ENCODE data around the gene LRP1-AS. TPM values are rescaled to one million over a fixed set of nuclear protein-coding genes. Genes with fewer than 3 reads are reported as not detected.
A peak's percentile ranks its signal among the peaks of the same experiment; 100 is the strongest.

LRP1-AS gene
- total RNA-seq, 2 donors from 2014 or later, result not detected

- peak; percentile 0 for DNase-seq (ENCODE audit: low spot score)
- intact Hi-C loops (cut with DNase I), result loop anchor here (5.0 to 10.0 kb wide), 2 partner anchors 42 to 45 kb away; no protein-coding TSS in a partner anchor
Observed at GRCh38 chr12:57109207-57110103, 38.0 kb downstream of the LRP1-AS start.

GRCh38 chr12:57107456-57108155, 39.8 kb downstream of the LRP1-AS start:
- DNase-seq (ENCODE audit: low spot score), result peak; percentile 58
- intact Hi-C loops (cut with DNase I), result no loop called here

GRCh38 chr12:57106021-57106708, 41.3 kb downstream of the LRP1-AS start:
- intact Hi-C loops (cut with DNase I), result no loop called here
- DNase-seq (ENCODE audit: low spot score), result peak; percentile 66

- intact Hi-C loops (cut with DNase I), result no loop called here
Observed at GRCh38 chr12:57105011-57105753, 42.2 kb downstream of the LRP1-AS start.

GRCh38 chr12:57104292-57104910, 43.0 kb downstream of the LRP1-AS start:
- intact Hi-C loops (cut with DNase I), result no loop called here
- DNase-seq (ENCODE audit: low spot score), result peak; percentile 70

More at GRCh38 chr12:57105011-57105753, 42.2 kb downstream of the LRP1-AS start:
- DNase-seq (ENCODE audit: low spot score), result peak; percentile 64

- intact Hi-C loops (cut with DNase I), result no loop called here
- DNase-seq (ENCODE audit: low spot score), result no peak
Observed at GRCh38 chr12:57103856-57104255, 43.6 kb downstream of the LRP1-AS start.

- intact Hi-C loops (cut with DNase I), result no loop called here
- peak; percentile 76 for DNase-seq (ENCODE audit: low spot score)
Observed at GRCh38 chr12:57101892-57102695, 45.3 kb downstream of the LRP1-AS start.

- peak; percentile 23 for DNase-seq (ENCODE audit: low spot score)
- intact Hi-C loops (cut with DNase I), result no loop called here
Observed at GRCh38 chr12:57099766-57100165, 47.7 kb downstream of the LRP1-AS start.

GRCh38 chr12:57099047-57099714, 48.2 kb downstream of the LRP1-AS start:
- intact Hi-C loops (cut with DNase I), result no loop called here
- peak; percentile 29 for DNase-seq (ENCODE audit: low spot score)

GRCh38 chr12:57098546-57098945, 48.9 kb downstream of the LRP1-AS start:
- DNase-seq (ENCODE audit: low spot score), result peak; percentile 48
- intact Hi-C loops (cut with DNase I), result no loop called here

- DNase-seq (ENCODE audit: low spot score), result peak; percentile 35
- intact Hi-C loops (cut with DNase I), result no loop called here
Observed at GRCh38 chr12:57097554-57097835, 49.9 kb downstream of the LRP1-AS start.

- intact Hi-C loops (cut with DNase I), result no loop called here
- DNase-seq (ENCODE audit: low spot score), result peak; percentile 62
Observed at GRCh38 chr12:57096748-57097553, 50.5 kb downstream of the LRP1-AS start.

GRCh38 chr12:57096099-57096572, 51.3 kb downstream of the LRP1-AS start:
- intact Hi-C loops (cut with DNase I), result no loop called here
- peak; percentile 66 for DNase-seq (ENCODE audit: low spot score)

- peak; percentile 11 for DNase-seq (ENCODE audit: low spot score)
- intact Hi-C loops (cut with DNase I), result no loop called here
Observed at GRCh38 chr12:57095440-57095839, 52.0 kb downstream of the LRP1-AS start.

Data from posterior vena cava (tissue), 2 donors.